GM12878 (cell line): Measurements from ENCODE around the gene RAI14. TPM values are rescaled to one million over a fixed set of nuclear protein-coding genes. Genes with fewer than 3 reads are reported as not detected.
"Not testable (repeated sequence)": the region's sequence is repeated elsewhere in the genome, so short reads cannot be mapped to it uniquely, and the experiment has no call there.

Experiments used
- ATAC-seq: fragments of 200-7000 bp; cut with Tn5 transposase; 3 replicates; pipeline ENCODE4 v1.9.1; 2020; ENCODE audit warnings: mild to moderate bottlenecking, moderate library complexity
- BruUV-seq: library from RNA; stranded (reverse); fragments of 400-500 nt; replicated peaks from 2 replicates; lab custom pipeline; 2021; lab: Mats Ljungman, UMichigan
- CTCF ChIA-PET: fragments of 300-600 bp; sonication (Branson Sonifier 250); formaldehyde crosslinking; extraction: SDS; loops from one replicate; lab custom pipeline; 2021; ENCODE audit warnings: inconsistent platforms; lab: Yijun Ruan, JAX
- POLR2A ChIA-PET: fragments of 350-600 bp; formaldehyde crosslinking; extraction: SDS; loops from one replicate; lab custom pipeline; 2021; ENCODE audit warnings: inconsistent platforms; lab: Charles Lee
- RAD21 ChIA-PET: fragments of 300-600 bp; sonication (Branson Sonifier 250); formaldehyde crosslinking; loops from one replicate; lab custom pipeline; 2023; ENCODE audit warnings: antibody characterized with exemption; ENCODE audit not compliant: unreplicated experiment; lab: Charles Lee
- SMC1A ChIA-PET: fragments of 300-600 bp; sonication (Branson Sonifier 250); formaldehyde crosslinking; loops from one replicate; lab custom pipeline; 2023; ENCODE audit not compliant: unreplicated experiment, uncharacterized antibody; lab: Charles Lee
- DNase-seq: peaks from one replicate; pipeline ENCODE4 v3.0.0-alpha.2; 2011; ENCODE audit warnings: low read depth, low spot score
- FAIRE-seq: peaks from 3 replicates; lab custom pipeline; 2011; peaks lifted over from hg19 to GRCh38; lab: Jason Lieb, UNC
- H2AFZ ChIP-seq: 2 replicates; pipeline ENCODE4 v1.6.0; 2011; ENCODE audit warnings: low read depth, low read length, control low read depth; ENCODE audit not compliant: control insufficient read depth
- H3K27ac ChIP-seq: 2 replicates; pipeline ENCODE4 v1.5.1; 2011; ENCODE audit warnings: control low read depth; ENCODE audit not compliant: control insufficient read depth, insufficient read depth
- H3K27me3 ChIP-seq, 2 experiments: replicated peaks in 1 of 2; 2 replicates each; pipeline versions ENCODE4 v1.6.0 to v1.6.1; 2011; ENCODE audit warnings: low read length in 1 of 2; ENCODE audit not compliant: control insufficient read depth in 2 of 2, insufficient read depth in 2 of 2
- H3K36me3 ChIP-seq, 2 experiments: 2 replicates each; pipeline ENCODE4 v1.5.1; 2011; ENCODE audit warnings: low read length in 1 of 2; ENCODE audit not compliant: control insufficient read depth in 2 of 2, insufficient read depth in 2 of 2
- H3K4me1 ChIP-seq: 2 replicates; pipeline ENCODE4 v1.6.1; 2011; ENCODE audit warnings: mild to moderate bottlenecking, low read length, moderate library complexity, mixed read lengths; ENCODE audit not compliant: control insufficient read depth, insufficient read depth
- H3K4me2 ChIP-seq: 2 replicates; pipeline ENCODE4 v1.6.0; 2011; ENCODE audit warnings: control low read depth; ENCODE audit not compliant: control insufficient read depth, insufficient read depth
- H3K4me3 ChIP-seq: fragments of 200-600 bp; sonication (generic); 2 replicates; pipeline ENCODE4 v1.5.1; 2016
- H3K79me2 ChIP-seq: 2 replicates; pipeline ENCODE4 v1.6.0; 2011; ENCODE audit warnings: low read length; ENCODE audit not compliant: control insufficient read depth, insufficient read depth
- H3K9ac ChIP-seq: 2 replicates; pipeline ENCODE4 v1.8.0; 2011; ENCODE audit warnings: low read length, control low read depth, mixed read lengths; ENCODE audit not compliant: control insufficient read depth, insufficient read depth
- H3K9me3 ChIP-seq: replicated peaks from 3 replicates; pipeline ENCODE4 v1.5.1; 2011; ENCODE audit warnings: mild to moderate bottlenecking, low read length; ENCODE audit not compliant: control insufficient read depth, insufficient read depth
- H4K20me1 ChIP-seq: 2 replicates; pipeline ENCODE4 v1.6.0; 2011; ENCODE audit not compliant: control insufficient read depth, insufficient read depth
- CREB1 ChIP-seq: IDR thresholded peaks from 2 replicates; pipeline ENCODE4 v1.6.1; 2012; ENCODE audit warnings: low read depth, mild to moderate bottlenecking, inconsistent platforms
- ETV6 ChIP-seq, 2 experiments: fragments of 450-650 bp in 1 of 2; IDR thresholded peaks in 1 of 2; conservative IDR thresholded peaks in 1 of 2; 2 replicates each; pipeline ENCODE4 v1.6.1; 2014; ENCODE audit warnings: antibody characterized with exemption in 1 of 2, borderline replicate concordance in 1 of 2, low read depth in 1 of 2, mild to moderate bottlenecking in 1 of 2, moderate library complexity in 1 of 2
- MTA2 ChIP-seq: fragments of 450-650 bp; IDR thresholded peaks from 2 replicates; pipeline ENCODE4 v1.6.1; 2016; ENCODE audit warnings: low read depth, mild to moderate bottlenecking, moderate library complexity
- RELB ChIP-seq: fragments of 450-650 bp; IDR thresholded peaks from 2 replicates; pipeline ENCODE4 v1.6.1; 2017; ENCODE audit warnings: low read depth, mild to moderate bottlenecking, moderate library complexity
- SMAD1 ChIP-seq: fragments of 450-650 bp; IDR thresholded peaks from 2 replicates; pipeline ENCODE4 v1.6.1; 2018; ENCODE audit warnings: mild to moderate bottlenecking, low read depth; ENCODE audit not compliant: partially characterized antibody
- WGBS: methylation state at CpG from one replicate; pipeline ENCODE4 v1.1.6; 2016; ENCODE audit warnings: low lambda C conversion rate; ENCODE audit not compliant: insufficient replicate concordance, insufficient coverage; ENCODE audit errors: missing lambda C conversion rate; 5-methylcytosine and 5-hydroxymethylcytosine counted together
- in situ Hi-C: fragments of 300-500 bp; cut with MboI; formaldehyde crosslinking; loops from 9 replicates; pipeline ENCODE4 v1.14.3; 2018; ENCODE audit warnings: mixed read lengths
- intact Hi-C: fragments of 100-400 bp; cut with micrococcal nuclease; formaldehyde crosslinking; loops from one replicate; pipeline ENCODE4 v1.14.2; 2022; ENCODE audit not compliant: unreplicated experiment
- polyA plus RNA-seq, 11 experiments: library from polyadenylated mRNA; depleted of rRNA in 4 of 11; unstranded in 6 of 11; stranded (reverse) in 5 of 11; fragments of >200 nt; fragmentation: Nextera tagmentation in 4 of 11; fragmentation: Illumina TruSeq in 1 of 11; extraction: Ambion mirVana in 4 of 11; extraction: Trizol in 1 of 11; gene quantifications; 1 replicate in 1 of 11; 2 replicates in 10 of 11; pipeline versions ENCODE4 v1.2.1 to v1.2.3, GENCODE V29; 2011 to 2016; ENCODE audit warnings: inconsistent platforms in 2 of 11, missing spikeins in 2 of 11, low read depth in 1 of 11
- total RNA-seq, 4 experiments: library from RNA; depleted of rRNA in 3 of 4; stranded (reverse); fragments of >200 nt in 3 of 4; fragmentation: Illumina TruSeq in 1 of 4; extraction: Trizol in 1 of 4; gene quantifications; 2 replicates each; pipeline versions ENCODE4 v1.2.1 to v1.2.3, GENCODE V29; 2013 to 2021

RAI14 gene
- total and polyA plus RNA-seq, 10 of the 15 experiments (the other 5 are each of a cell fraction or from before 2014, with no cell fraction given), result 0.18 to 4.6 (median 1.9) TPM

GRCh38 chr5:34751807-34752736 lies 95.9 kb downstream of the RAI14 start:
- Histone ChIP-seq H3K9ac (no peak overlapping the region), H3K36me3 (no peaks in the 10 kb centered on the region), H3K4me2 (no peak overlapping the region), H2AFZ (no peak overlapping the region), H3K27me3 (no peaks in the 10 kb centered on the region), H3K4me3 (no peak overlapping the region), H3K4me1 (no peaks in the 10 kb centered on the region), H3K9me3 (no peaks in the 10 kb centered on the region), H3K27ac (no peak overlapping the region), H3K79me2 (no peaks in the 10 kb centered on the region), H4K20me1 (no peaks in the 10 kb centered on the region)
- POLR2A ChIA-PET, result no interaction called here
- DNase-seq (no peak), FAIRE-seq (no peak), ATAC-seq (no peak)
- RAD21 ChIA-PET, result no interaction called here
- in situ Hi-C loops (no loop called here), intact Hi-C loops (no loop called here)
- 63% methylated on average over 15 of the region's 15 CpGs for WGBS
- BruUV-seq, result no TSS peak
- CTCF ChIA-PET, result interaction anchor here (1.0 kb wide), 1 partner anchor 229 kb away, joined by 3 read pairs; no protein-coding TSS in a partner anchor
- TF ChIP-seq SMAD1 (no peak), CREB1 (no peak), RELB (no peak), ETV6 (conservative IDR thresholded peaks at IDR 0.05 in 1 of 2, IDR thresholded peaks at IDR 0.05 in 1 of 2; ENCODE audit: borderline replicate concordance in 1 of 2, low read depth in 1 of 2) (no peak), MTA2 (no peak)
- SMC1A ChIA-PET, result no interaction called here

GRCh38 chr5:34753236-34753635 lies 97.1 kb downstream of the RAI14 start:
- H3K4me1 ChIP-seq, BruUV-seq, SMC1A ChIA-PET, intact Hi-C loops, H3K27ac ChIP-seq, H3K79me2 ChIP-seq, POLR2A ChIA-PET, H3K4me2 ChIP-seq, H3K9ac ChIP-seq, H4K20me1 ChIP-seq, ATAC-seq, DNase-seq, in situ Hi-C loops, H3K4me3 ChIP-seq, RAD21 ChIA-PET, H3K9me3 ChIP-seq, FAIRE-seq, H2AFZ ChIP-seq, H3K36me3 ChIP-seq, CTCF ChIA-PET, H3K27me3 ChIP-seq: not testable (repeated sequence)
- WGBS, result 45% methylated on average over 2 of the region's 2 CpGs
